Stromal cell of bone marrow (primary cell): ENCODE measurements around the gene ARRDC3.
"Not testable (repeated sequence)": the region's sequence is repeated elsewhere in the genome, so short reads cannot be mapped to it uniquely, and the experiment has no call there.

Source experiments
- DNase-seq: peaks from one replicate; pipeline ENCODE4 v3.0.0-alpha.2; 2012; ENCODE audit warnings: low read depth

Gene ARRDC3, protein sequence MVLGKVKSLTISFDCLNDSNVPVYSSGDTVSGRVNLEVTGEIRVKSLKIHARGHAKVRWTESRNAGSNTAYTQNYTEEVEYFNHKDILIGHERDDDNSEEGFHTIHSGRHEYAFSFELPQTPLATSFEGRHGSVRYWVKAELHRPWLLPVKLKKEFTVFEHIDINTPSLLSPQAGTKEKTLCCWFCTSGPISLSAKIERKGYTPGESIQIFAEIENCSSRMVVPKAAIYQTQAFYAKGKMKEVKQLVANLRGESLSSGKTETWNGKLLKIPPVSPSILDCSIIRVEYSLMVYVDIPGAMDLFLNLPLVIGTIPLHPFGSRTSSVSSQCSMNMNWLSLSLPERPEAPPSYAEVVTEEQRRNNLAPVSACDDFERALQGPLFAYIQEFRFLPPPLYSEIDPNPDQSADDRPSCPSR

DNA sequence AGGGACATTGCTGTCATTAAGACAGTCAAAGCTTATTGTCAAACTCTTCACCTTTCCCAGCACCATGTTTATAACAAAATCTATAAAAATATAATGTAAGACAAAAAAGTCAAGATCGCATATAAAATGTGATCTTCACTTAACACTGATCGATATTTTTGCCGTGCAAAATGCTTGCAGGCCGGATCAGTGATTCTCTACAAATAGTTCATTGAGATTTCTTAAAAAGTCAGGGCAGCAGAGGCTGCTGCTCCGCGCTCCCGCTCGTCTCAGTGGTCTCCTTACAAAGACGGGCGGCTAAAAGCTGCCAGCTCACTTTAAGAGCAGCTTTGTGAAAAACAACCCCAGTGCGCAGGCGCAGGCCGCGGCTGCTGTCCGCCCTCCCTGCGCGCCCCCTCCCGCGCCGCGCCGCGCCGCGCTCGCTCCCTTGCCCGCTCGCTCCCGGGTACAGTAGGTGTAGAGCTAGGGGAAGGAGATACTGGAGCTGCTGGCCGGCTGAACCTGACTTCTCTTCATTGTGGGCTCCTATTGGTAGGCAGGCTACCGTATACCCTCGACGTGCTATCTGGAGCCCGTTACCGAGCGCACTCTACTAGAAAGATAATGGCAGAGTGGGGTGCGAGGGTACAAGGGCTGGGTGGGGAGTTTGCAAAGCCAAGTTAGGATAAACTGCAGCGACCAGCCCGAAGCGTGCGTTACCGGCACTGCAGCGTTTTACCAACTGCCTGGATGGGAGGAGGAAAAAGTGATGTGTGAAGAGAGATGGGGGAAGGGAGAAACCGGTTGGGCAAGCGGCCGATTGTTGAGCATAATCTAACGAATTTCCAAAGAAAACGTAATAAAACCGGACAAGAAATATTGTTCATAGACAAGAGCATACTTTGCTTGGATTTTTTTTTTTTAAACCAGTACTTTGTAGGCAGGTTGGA lies at the start of gene ARRDC3:
TSS of gene ARRDC3 (minus strand) at position 291 of the 929 bp plus-strand sequence. CDS start at position 66, 225 bp downstream.
- DNase-seq: peak; percentile 92

DNA sequence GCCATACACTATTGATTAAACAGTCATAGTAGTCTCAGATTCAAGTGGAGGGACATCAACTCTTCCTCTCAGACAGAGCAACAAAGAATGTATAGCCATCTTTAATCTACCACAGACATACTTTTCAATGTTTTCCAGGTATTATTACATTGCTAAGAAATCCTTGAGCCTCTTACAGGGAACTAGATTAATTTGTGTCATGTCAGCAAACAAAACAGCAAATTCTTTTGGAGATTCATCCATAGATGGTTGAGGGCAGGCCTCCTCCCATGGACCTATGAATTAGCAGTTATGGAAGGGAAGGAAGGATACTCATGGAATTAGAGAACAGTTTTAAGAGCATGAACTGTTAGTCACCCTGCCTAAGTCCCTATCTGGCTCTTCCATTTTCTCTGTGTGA lies 47.8 kb upstream of the ARRDC3 start:
- DNase-seq: no peak

DNA sequence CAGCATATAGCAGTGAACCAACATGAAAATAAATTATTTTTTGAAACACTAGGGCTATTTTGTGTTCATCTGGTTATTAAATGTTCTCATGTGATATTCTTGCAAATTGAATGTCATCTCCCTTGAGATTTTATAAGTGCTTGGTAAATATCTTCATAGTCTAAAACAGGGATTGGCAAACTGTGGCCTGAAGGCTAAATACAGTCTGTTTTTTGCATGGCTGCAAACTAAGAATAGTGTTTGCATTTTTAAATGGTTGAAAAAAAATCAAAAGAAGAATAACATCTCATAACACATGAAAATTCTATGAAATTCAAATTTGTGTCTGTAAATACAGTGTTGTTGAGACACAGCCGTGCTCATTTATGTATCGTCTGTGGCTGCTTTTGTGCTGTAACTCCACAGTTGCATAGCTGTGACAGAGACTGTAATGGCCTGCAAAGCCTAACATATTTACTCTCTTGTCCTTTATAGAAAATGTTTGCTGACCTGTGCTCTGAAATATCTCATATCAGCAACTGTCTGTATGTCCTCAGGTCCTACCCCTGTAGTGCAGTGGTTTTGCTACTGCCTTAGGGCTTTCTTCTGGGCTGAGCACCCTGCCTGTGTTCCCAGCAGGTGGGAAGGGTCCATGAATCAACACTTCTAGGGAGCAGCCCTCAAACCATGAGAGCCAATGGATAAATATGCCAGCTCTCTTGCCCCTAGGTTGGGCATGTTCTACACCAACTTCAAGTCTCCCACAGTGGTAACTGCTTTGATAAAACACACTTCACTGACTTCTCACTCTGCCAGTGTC lies 41.7 kb upstream of the ARRDC3 start:
- no peak for DNase-seq

DNA sequence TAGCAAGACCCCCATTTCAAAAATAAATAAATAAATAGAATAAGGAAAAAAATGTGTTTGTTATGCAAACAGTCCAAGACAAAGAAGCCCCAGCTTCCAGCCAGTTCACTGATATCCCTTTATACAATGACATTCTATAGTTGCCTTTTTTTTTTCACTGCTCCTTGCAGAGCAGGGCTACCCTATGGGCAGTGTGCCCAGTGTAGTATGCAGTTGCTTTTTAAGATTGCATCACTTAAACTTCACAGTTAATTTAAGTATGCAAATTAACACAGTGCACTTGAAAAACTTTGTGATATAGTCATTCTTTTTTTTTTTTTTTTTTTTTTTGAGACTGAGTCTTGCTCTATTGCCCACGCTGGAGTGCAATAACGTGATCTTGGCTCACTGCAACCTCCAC lies 40.8 kb upstream of the ARRDC3 start:
- DNase-seq: no peak

DNA sequence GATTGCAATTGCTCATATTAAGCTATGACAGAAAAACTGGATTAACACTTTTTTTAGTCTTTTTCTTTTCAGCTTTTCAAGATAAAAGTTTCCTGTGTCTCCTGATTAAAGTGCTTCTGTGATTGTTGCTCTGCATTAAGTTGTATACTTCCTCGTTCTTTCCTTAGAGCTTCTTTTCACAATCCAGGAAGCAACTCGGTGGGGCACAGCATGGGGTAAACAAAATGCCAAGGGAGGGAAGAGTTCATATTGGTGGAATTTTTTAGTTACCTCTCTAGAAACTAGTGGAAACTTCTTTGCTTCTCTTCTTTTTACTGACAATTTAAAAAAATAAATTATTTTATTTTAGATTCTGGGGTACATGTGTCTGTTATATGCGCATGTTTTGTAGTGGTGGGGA lies 37.8 kb upstream of the ARRDC3 start:
- DNase-seq: no peak

DNA sequence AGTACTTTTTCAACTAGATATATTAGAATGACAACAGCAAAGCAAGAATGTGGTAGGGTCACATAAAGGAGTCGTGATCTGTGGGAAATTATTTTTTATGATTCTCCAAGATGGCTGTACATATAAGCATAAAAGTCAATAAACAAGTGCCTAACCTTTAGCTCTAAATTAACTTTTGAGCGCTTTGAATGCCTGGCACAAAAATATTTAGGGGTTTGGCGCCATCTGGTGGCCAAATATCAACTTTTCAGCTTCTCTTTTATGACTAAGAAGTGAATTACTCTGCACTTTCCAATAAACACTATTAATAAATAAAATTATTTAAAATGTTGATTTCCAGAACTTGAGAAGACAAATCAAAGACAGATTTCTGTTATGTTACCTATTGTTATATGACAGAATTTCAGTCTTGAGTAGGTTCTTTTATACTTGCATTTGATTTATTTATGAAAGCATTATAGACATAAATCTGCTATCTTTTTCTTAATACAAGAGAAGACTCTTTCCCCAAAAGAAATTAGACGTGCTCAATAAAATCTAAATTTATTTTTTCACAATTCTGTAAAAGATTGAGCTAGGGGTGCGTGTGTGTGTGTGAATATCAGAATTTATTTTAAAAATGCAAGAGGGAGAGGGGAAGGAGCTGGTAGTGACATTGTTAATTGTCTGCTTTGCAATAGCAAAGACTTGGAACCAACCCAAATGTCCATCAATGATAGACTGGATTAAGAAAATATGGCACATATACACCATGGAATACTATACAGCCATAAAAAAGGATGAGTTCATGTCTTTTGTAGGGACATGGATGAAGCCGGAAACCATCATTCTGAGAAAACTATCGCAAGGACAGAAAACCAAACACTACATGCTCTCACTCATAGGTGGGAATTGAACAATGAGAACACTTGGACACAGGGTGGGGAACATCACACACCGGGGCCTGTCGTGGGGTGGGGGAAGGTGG lies 36.7 kb upstream of the ARRDC3 start:
- peak; percentile 35 for DNase-seq

DNA sequence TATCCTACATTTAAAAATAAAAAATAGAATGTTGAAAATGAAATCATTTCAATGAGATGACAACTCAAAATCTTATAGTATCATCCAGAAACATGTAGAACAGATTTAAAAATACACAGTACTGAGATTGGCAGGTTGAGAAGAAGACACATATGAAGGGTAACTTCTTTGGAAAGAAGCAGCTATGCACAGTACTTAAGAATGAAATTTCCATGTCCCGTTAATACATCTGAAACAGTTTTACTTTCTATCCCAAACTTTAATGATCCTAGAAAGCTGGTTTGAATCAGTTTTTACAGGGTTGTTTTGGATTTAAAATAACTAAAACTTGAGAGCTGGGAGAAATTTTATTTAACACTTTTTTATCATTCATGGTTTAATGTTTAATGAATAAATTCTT lies 36.0 kb upstream of the ARRDC3 start:
- DNase-seq: no peak

DNA sequence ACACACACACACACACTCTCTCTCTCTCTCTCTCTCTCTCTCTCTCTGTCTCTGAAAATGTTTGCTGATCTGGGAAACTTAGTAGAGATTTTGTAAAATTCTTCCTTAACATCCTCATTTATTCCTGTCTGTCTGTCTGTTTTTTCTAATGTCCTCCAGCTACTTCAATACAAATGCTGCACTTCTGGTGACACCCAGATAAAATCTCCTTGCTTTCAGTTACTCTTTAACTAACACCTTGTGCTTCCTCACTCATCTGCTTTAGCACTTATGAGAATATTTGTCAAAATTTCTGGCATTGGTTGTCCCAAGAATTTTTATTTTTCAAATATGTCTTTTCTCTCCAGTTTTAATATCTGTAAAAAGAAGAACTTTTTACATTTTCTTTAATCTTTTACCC lies 35.0 kb upstream of the ARRDC3 start:
- no peak for DNase-seq

DNA sequence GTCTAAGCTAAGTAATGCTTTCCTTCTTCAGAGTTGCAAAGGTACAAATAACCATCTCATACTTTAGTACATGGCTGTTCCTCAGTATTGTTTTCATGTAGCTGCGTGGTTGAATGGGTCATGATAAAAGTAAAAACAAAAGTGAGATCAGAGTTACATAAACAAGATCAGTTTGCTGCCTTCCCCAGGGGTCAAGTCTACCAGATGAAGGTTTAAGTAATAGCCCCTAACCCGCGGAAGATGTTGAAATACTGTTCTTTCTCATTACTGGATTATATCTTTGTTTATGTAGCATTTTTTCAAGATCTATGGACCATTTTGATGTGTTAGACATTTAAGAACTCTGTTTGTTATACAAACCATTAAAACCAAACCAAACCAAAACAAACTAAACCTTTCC lies 34.1 kb upstream of the ARRDC3 start:
- DNase-seq: peak; percentile 6

DNA sequence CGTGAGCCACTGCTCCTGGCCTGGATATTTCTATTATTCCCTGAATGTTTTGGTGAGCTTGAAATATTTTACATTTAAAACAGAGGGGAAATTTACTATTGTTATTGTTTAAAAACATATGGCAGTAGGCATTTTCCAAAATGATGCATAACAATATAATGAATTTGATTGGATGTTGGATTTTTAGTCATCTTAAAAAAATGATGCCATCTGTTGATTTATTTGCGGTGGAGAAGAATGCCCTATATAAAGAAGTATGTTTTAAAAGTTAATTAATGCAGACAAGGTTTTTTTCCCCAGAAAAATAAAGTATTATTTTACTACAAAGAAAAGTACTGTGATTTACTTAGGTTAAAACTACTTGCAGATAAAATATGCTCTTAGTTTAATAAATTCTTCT lies 33.4 kb upstream of the ARRDC3 start:
- DNase-seq: no peak

DNA sequence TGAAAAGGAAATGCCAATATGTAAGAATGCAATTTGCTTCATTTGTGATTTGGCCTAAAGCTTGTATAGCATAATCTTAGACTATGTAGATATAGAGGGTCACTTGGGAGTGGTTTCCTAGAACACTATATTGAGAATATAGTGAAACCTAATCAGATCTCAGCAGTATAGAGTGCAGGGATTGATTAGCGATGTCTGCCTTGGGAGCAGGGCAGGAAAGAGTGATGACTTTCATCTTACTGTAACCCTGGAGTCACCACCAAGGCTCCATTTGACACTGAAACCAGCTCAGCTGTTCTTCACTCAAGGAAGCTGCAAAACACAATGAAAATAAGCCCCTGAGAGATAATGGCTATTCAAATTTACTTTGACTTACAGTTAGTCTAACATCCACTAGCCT lies 26.2 kb upstream of the ARRDC3 start:
- no peak for DNase-seq

DNA sequence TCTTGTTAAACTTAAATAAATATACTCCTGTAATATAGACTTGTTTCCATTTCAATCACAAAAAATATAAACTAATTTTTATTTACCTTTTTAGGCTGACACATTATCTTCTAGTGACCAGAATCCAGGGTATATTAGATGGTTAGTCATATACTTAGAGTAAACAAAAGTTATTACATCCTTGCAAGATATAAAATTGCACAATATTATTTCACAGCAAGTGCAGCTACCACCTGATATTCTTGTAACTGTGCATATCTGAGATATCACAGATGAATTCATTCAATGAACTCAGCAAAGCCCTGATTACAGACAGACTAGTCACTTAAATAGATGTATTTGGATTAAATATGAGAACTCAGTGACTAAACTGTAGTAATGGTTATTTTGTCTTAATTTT lies 25.6 kb upstream of the ARRDC3 start:
- DNase-seq: no peak

DNA sequence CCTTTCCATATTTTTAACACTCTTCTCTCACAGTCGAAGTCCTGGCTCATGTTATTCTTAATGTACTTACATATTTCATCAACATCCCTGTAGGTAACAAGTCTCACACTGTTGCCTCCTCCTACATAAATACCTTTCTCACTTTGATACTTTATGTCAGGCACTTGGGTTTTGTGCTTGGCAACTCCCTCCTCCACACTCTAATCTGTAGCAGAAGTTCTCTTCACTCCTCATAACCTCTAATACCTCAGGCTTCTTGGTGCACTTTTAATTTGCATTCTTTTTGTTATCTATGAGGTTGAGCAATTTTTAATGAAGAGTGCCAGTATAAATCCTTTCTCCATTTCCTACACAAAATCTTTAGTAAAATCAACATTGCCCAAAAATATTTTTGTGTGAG lies 24.1 kb upstream of the ARRDC3 start:
- DNase-seq: no peak

DNA sequence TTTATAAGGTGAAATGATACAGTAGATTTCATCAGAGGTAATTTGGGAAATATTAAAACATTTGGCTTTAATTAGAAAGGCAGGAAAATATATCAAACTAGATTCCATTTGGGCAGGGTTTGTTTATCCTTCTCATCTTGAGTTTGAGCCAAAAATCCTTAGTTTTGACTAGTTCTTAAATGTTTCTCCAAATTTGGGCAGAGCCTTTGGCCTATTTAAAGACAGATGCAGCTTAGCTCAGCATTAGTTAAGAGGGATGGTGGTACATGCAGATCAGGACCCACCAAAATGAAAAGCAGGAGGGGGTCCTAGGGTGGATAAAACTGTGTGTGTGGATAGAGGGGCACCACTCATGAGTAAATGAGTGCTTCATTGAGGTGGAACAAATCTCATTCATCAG lies 20.3 kb upstream of the ARRDC3 start:
- no peak for DNase-seq

DNA sequence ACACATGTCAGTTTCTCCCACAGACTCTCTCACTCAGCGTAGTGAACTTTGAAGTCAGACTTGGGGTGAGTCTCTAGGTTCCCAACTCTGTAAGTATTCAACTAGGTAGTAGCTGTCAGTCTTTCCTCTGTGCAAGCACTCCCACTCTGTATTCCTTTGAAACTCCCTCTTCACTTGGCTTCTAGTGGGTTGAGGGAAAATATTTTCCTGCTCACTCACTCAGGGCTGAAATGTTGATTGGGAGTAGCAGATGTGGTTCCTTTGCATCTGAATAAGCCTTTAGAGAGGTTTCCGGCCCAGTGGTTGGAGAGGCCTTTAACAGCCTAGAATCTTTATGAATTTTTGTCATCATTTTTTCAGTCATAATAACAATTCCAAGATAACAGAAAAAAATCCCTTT lies 18.1 kb upstream of the ARRDC3 start:
- no peak for DNase-seq

DNA sequence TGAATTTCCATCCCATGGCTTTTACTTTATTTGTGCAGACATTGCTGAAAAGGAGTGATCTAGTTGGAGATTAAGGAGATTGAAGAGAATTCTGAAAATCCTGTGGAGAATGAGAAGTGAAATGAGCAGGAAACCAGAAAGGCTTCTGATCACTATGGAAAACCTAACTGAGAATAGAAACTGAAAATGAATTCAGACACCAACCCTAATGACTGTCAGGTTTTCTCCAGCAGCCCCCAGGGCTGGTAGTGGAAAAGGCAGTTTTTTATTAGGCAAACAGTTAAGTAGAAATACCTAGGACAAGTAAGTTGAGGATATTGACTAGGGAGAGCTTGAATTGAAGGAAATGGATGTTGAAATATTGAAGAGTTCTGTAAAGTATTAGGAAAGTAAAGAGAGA lies 14.7 kb upstream of the ARRDC3 start:
- no peak for DNase-seq

DNA sequence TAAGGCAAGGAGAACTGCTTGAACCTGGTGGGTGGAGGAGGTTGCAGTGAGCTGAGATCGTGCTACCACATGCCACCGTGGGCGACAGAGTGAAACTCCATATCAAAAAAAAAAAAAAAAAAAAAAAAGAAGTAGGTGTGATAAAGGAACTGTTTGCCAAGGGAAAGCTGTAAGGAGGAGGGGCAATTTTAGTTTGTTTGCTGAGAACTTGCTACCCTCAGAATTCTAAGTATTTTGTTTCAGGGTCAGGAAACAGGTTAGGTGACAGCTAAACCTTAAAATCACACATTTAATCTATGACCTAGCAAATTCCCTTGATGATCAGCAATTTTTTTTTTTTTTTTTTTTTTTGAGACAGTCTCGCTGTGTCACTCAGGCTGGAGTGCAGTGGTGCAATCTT lies 7.2 kb upstream of the ARRDC3 start:
- DNase-seq: no peak

DNA sequence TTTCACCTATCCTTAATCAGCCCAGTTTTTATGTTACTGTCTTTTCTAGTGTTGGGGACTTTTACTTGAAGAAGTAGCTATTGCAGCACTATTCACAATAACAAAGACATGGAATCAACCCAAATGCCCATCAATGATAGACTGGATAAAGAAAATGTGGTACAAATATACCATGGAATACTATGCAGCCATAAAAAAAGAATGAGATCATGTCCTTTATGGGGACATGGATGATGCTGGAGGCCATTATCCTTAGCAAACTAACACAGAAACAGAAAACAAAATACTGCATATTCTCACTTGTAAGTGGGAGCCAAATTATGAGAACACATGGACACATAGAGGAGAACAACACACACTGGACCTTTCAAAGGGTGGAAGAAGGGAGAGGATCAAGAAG lies 6.4 kb upstream of the ARRDC3 start:
- not testable (repeated sequence) for DNase-seq

DNA sequence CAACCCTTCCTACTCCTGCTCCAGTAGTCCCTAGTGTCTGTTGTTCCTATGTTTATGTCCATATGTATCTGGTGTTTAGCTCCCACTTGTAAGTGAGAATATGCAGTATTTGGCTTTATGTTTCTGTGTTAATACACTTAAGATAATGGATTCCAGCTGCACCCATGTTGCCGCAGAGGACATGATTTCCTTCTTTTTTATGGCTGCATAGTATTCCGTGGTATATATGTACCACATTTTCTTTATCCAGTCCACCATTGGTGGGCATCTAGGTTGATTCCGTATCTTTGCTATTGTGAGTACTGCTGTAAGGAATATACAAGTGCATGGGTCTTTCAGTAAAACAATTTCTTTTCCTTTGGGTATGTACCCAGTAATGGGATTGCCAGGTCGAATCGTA lies 5.2 kb upstream of the ARRDC3 start:
- DNase-seq: no peak

DNA sequence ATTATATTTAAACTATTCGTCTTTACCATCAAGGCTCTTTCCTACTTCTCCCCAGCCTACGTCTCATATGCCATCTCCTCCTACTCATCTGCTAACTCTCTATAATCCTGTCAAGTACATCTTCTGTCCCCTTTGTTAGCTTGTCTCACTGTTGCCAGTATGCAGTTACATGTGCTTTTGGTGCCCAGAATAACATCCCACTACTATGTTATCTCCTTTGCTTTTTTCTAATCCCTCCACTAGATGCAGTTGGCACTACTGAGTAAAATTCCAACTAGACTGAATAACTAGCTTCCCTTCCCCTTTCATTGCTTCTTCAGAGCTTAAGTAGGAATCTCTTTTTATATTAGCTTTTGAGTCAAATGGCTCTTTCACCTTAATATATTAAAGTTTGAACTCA lies 3.0 kb upstream of the ARRDC3 start:
- no peak for DNase-seq

DNA sequence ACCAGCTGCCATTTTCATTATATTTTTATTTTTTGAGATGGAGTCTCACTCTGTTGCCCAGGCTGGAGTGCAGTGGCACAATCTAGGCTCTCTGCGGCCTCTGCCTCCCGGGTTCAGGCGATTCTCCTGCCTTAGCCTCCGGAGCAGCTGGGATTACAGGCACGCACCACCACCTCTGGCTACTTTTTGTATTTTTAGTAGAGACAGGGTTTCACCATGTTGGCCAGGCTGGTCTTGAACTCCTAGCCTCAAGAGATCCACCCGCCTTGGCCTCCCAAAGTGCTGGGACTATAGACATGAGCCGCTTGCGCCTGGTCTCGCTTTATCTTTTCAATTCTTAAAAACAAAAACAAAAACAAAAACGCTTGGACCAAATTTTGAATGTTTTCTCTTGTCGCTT lies 2.5 kb upstream of the ARRDC3 start:
- not testable (repeated sequence) for DNase-seq
